Kidney glomerular epithelial cell (primary cell): ENCODE data around the gene EIF2AK2.

Experiments
- DNase-seq: peaks from one replicate; lab custom pipeline; 2025; lab: John Stamatoyannopoulos, UW

The EIF2AK2 gene

GRCh38 chr2:37098416-37099118 lies 58.2 kb downstream of the EIF2AK2 start:
- DNase-seq: no peak

DNA sequence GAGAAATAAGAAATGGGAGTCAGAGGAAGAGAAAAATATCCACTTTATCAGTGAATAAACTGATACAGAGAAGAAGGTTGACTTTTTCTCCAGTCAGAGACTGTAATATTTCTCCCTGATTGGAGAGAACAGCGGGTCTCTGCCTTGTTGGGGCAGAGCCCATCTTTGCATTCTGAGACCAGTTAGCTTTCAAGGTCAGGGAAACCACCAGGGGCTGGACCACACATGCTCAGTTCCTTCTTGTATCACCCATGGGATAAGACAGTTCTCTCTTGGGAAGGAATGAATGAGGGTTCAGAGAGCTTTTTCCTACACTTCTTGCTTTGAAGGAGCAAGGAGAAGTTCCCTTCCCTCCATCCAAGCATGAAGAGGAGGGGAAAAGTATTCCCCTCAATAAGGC lies 60.2 kb downstream of the EIF2AK2 start:
- no peak for DNase-seq

GRCh38 chr2:37091873-37092272 lies 64.9 kb downstream of the EIF2AK2 start:
- no peak for DNase-seq

DNA sequence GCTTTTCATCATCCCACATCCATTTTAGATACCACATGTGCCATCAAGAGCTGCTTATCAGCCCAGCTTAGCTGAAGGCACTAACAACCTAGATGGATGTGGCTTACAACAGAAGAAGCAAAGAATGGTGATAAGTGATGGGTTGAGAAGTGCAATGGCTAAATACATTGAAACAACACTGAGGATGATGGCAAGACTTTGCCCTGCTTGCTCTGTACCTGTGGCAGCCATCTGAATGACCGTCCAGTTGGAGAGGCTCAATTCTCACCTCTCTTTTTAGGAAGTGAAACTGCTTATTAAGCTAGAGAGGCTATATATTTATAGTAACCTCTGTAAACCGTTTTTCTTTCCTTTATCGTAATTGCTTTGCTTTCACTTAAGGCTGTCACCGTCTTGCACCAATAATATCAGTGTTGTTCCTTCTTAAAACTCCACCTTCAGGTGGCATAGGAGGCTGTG lies 66.7 kb downstream of the EIF2AK2 start:
- no peak for DNase-seq

- DNase-seq: peak; percentile 27
These were observed 71.0 kb downstream of the EIF2AK2 start for GRCh38 chr2:37085731-37086147.

GRCh38 chr2:37084797-37085196 lies 72.0 kb downstream of the EIF2AK2 start:
- DNase-seq: no peak

- DNase-seq: peak; percentile 96
These were observed 72.6 kb downstream of the EIF2AK2 start, which contains the start of the genes GPATCH11 and HEATR5B for GRCh38 chr2:37083873-37084794. TSS of gene GPATCH11 (plus strand) at chr2:37084518. CDS start at chr2:37088382, 3,864 bp downstream. TSS of gene HEATR5B (minus strand) at chr2:37084372. CDS start at chr2:37083414, 958 bp downstream.

GRCh38 chr2:37080689-37081088 lies 76.1 kb downstream of the EIF2AK2 start:
- DNase-seq: no peak

- DNase-seq: no peak
These were observed 76.5 kb downstream of the EIF2AK2 start for GRCh38 chr2:37080266-37080665.

GRCh38 chr2:37070931-37071330 lies 85.8 kb downstream of the EIF2AK2 start:
- DNase-seq: no peak

DNA sequence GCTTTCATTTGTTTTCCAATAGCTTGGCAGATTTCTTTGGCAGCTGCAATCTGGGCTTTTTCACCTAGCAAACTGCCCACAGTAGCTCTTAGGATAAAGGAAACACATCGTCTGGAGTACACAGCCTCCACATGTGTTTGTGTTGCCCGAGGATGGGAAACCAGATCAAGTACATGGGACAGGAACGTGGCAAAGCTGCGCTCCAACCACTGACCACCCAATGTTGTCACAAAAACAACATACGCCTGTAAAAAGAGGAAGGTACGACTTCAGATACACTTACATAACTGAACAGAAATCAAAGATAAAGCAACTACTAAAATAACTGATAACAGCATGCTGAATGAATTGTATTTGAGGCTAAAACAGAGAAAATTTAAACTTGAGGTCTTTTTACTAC lies 88.1 kb downstream of the EIF2AK2 start:
- no peak for DNase-seq

- DNase-seq: no peak
These were observed 95.0 kb downstream of the EIF2AK2 start for GRCh38 chr2:37061776-37062175.

GRCh38 chr2:37061013-37061711 lies 95.6 kb downstream of the EIF2AK2 start:
- DNase-seq: no peak

DNA sequence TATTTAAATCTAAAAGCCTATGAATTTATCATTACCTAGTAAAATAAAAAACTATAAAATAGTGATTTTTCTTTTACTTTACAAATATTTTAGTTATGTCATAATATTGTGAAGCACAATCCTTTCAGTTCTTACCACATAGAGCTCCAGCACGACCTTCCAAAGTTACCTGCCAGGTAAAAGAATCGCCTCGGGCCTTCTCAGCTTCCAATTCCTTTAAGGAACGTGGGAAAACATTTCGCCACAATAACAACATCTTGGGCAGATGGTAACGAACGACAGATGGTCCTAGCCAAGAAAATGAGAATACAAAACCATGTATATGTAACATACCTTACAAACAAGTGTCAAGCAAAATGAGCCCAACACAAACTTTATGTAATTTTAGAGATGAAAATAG lies 96.3 kb downstream of the EIF2AK2 start:
- DNase-seq: no peak

DNA sequence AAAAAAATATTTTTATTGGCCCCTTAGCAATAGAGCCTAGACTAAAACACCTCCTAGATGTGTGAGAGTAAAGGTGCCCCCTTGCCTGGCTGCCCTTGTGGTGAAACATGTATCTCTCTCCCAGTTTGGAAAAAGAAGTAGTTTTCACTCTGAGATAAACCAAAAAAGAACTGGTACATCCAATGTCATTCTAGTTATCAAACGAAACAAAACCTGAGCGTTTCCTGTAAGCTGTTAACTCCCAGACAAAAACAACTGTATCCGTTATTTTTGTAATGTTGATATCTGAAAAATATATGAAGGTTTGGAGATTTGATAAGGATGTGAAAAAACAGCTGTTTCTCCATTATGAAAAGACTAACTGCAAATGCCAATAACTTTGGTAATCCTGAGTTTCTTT lies 96.9 kb downstream of the EIF2AK2 start:
- no peak for DNase-seq

DNA sequence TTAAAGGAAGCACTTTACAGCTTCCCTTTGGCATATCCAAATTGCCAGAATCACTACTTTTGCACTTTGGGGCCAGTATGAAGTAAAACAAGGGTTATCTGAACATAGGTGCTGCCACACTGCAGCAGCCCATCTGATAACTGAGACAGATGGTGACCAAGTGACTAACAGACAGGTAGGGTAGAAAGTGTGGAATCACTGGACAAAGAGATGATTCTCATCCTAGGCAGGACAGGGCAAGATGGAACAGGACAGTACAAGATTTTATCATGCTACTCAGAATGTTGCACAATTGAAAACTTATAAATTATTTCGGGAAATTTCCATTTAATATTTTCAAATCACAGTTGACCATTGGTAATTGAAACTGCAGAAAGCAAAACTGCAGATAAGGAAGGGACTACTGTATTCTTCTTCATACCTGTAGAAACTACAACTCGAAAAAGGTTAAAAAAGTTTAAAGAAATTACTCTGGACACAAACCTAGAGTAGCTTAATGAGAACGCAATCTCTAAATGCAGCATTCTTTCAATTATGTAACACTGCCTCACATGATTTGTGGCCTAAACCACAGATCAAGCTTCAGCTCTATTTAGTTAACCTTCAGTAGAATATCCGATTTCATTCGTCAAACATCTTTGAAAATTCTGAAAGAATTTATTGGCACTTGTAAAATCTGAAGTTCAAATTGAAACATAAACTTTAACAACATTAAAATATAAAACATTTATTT lies 104.0 kb downstream of the EIF2AK2 start:
- DNase-seq: no peak
